Pons (tissue), 1 donor: ENCODE results near the gene PTPN6.

Experiments used
- DNase-seq: peaks from one replicate; pipeline ENCODE4 v3.0.0-alpha.2; 2016; ENCODE audit warnings: low spot score

The PTPN6 gene

DNA sequence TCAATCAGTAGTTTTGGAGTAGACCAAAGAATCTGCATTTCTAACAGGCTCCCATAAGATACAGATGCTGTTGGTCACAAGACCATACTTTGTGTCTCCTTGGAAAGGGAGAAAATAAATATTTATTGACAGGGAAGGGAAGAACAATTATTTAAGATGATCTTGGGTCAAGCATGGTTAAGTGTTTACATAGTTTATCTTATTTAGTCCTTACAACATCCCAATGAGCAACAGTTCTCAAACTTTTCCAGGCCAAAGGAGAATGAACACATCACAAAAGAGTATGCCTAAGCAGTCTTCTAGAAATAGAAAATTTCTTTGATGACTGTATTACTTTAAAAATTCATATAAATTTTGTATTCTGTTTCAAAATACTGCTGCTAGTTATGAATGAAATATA is 58.4 kb downstream of the PTPN6 start:
- no peak for DNase-seq
